Upper lobe of right lung (tissue), 1 donor: ENCODE results near the gene GRAMD2B. TPM values are rescaled to one million over a fixed set of nuclear protein-coding genes. Genes with fewer than 3 reads are reported as not detected.

Experiments used
- ATAC-seq: fragments of 200-7000 bp; cut with Tn5 transposase; one replicate; pipeline ENCODE4 v1.9.1; 2020; ENCODE audit warnings: mild to moderate bottlenecking, moderate library complexity
- DNase-seq: peaks from one replicate; pipeline ENCODE4 v3.0.0-alpha.2; 2020
- H3K27ac ChIP-seq: fragments of 200-600 bp; one replicate; pipeline ENCODE4 v1.8.0; 2022
- H3K27me3 ChIP-seq: fragments of 200-600 bp; one replicate; pipeline ENCODE4 v1.8.0; 2022; ENCODE audit warnings: mild to moderate bottlenecking
- H3K36me3 ChIP-seq: fragments of 200-600 bp; one replicate; pipeline ENCODE4 v1.8.0; 2022
- H3K4me1 ChIP-seq: fragments of 200-600 bp; one replicate; pipeline ENCODE4 v1.8.0; 2022
- H3K4me3 ChIP-seq: fragments of 200-600 bp; one replicate; pipeline ENCODE4 v1.8.0; 2022; ENCODE audit warnings: mild to moderate bottlenecking
- H3K9me3 ChIP-seq: fragments of 200-600 bp; one replicate; pipeline ENCODE4 v1.8.0; 2022
- intact Hi-C: fragments of 100-400 bp; cut with DNase I; formaldehyde crosslinking; loops from one replicate; pipeline ENCODE4 v1.11.0; 2022
- total RNA-seq: library from RNA; stranded (reverse); fragmentation: NEBNext Ultra II Directional; extraction: Animal tissue kit (Norgen Biotek cat#: 25700); gene quantifications from one replicate; pipeline ENCODE4 v1.2.1, GENCODE V29; 2021
- TF ChIP-seq, protein P1 (sequence below): fragments of 200-600 bp; IDR thresholded peaks from one replicate; pipeline ENCODE4 v1.8.0; 2022; ENCODE audit warnings: antibody characterized with exemption
- donor health status: DM: no; HTN: yes; CAD: no; lungs with severe emphysema.

Gene GRAMD2B
- total RNA-seq, 1 donor from 2014 or later, result 17.0 TPM

- H3K36me3 ChIP-seq, result peaks cover 23% of the 10 kb centered on the region
- ATAC-seq (no peak), DNase-seq (no peak)
- H3K27me3 ChIP-seq, result no peaks in the 10 kb centered on the region
- no peaks in the 10 kb centered on the region for H3K4me1 ChIP-seq
- TF ChIP-seq, protein P1, sequence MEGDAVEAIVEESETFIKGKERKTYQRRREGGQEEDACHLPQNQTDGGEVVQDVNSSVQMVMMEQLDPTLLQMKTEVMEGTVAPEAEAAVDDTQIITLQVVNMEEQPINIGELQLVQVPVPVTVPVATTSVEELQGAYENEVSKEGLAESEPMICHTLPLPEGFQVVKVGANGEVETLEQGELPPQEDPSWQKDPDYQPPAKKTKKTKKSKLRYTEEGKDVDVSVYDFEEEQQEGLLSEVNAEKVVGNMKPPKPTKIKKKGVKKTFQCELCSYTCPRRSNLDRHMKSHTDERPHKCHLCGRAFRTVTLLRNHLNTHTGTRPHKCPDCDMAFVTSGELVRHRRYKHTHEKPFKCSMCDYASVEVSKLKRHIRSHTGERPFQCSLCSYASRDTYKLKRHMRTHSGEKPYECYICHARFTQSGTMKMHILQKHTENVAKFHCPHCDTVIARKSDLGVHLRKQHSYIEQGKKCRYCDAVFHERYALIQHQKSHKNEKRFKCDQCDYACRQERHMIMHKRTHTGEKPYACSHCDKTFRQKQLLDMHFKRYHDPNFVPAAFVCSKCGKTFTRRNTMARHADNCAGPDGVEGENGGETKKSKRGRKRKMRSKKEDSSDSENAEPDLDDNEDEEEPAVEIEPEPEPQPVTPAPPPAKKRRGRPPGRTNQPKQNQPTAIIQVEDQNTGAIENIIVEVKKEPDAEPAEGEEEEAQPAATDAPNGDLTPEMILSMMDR, result no peak
- no peaks in the 10 kb centered on the region for H3K9me3 ChIP-seq
- no peak overlapping the region for H3K4me3 ChIP-seq
- intact Hi-C loops, result loop anchor here (5.0 kb wide), 1 partner anchor 191 kb away; no protein-coding TSS in a partner anchor
- H3K27ac ChIP-seq, result no peak overlapping the region
Measured at GRCh38 chr5:126543009-126543408, 119.8 kb downstream of the GRAMD2B start.

DNA sequence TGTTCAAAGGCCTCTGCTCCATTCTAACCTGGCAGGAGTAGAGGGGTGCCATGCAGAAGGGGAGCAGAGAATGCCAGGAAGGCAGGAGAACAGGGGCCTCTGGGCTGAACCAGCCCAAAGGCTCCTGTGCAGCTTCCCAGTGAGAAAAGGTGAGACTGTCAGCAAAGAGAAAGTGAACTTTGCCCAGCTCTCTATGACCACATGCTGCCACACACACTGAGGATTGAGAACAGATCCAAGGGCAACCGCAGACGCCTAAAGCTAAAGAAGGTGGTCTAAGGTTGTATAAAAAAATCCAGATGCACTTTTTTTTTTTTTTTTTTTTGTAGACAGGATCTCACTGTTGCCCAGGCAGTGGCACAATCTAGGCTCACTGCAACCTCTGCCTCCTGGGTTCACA lies 120.5 kb downstream of the GRAMD2B start:
- no peak for ATAC-seq
- TF ChIP-seq, protein P1, result no peak
- peaks cover 23% of the 10 kb centered on the region for H3K36me3 ChIP-seq
- H3K4me3 ChIP-seq, result no peak overlapping the region
- no peak for DNase-seq
- H3K27ac ChIP-seq, result no peak overlapping the region
- intact Hi-C loops, result loop anchor here (5.0 kb wide), 1 partner anchor 191 kb away; no protein-coding TSS in a partner anchor
- H3K4me1 ChIP-seq, result no peaks in the 10 kb centered on the region
- H3K9me3 ChIP-seq, result no peaks in the 10 kb centered on the region
- no peaks in the 10 kb centered on the region for H3K27me3 ChIP-seq

Other genes starting within 250 kb of the GRAMD2B start
- gene ALDH7A1, start 171.8 kb downstream of the GRAMD2B start, total RNA-seq, result 26.1 TPM
- 23.2 TPM for gene PHAX, start 177.5 kb downstream of the GRAMD2B start, total RNA-seq